HG03558 (cell line): Measurements from ENCODE around the gene NSFL1C.

Source experiments
- ATAC-seq: cut with Tn5 transposase; IDR thresholded peaks from one replicate; pipeline ENCODE4 v1.9.1; 2021; ENCODE audit warnings: moderate number of reproducible peaks; ENCODE audit not compliant: unreplicated experiment; ENCODE audit errors: extremely low read depth

Gene NSFL1C

DNA sequence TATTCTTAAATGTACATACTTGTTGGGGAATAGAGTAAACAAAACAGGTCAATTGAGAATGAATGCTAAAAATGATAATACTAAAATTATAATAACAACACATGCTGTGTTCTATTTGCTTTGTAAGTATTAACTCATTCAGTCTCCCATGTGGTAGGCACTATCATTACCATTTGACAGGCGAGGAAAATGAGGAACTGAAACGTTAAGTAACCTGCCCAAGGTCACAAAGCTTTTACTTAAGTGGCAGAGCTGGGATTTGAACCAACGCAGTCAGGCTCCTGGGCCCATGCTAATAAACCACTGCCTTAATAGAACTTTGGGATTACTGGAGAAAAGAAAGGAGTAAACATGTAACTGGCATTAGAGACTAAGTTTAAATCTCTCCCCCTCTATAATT is 3.8 kb downstream of the NSFL1C start:
- no peak for ATAC-seq

DNA sequence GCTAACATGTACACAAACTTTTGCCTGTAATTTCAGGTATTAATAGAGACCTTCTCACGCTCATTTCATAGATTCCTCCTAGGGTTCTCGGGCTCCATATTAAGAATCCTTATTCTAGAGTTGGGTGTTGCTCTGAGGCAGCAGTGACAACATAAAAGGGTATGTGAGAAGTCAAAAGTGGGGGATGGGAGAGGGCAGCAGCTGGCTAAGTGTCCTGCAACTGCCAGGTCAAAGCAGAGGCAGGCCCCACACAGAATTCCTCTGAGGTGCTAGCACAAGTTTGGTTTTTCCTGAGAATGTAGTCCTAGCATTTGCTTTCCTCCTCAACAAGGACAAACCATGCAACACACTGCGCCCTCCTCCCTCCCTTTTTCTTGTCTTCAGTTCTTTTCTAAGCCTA is 4.6 kb downstream of the NSFL1C start:
- no peak for ATAC-seq

DNA sequence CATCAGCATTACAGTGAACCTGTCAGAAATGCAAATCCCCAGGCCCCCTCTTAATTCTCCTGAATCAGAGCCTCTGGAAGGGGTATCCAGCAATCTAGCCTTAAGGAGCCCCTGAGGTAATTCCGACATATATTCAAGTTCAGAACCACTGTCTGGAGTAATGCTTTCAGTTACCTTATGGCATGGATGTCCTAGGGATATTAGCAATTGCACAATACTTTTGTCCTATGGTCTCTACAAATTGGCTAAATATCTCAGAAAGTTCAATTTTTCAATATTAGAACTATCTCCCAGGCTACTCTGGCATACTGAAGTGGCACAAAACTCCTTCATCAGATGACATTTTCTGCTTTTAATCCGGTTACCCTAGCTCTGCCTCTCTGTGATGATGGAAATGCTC is 6.4 kb downstream of the NSFL1C start:
- no peak for ATAC-seq

DNA sequence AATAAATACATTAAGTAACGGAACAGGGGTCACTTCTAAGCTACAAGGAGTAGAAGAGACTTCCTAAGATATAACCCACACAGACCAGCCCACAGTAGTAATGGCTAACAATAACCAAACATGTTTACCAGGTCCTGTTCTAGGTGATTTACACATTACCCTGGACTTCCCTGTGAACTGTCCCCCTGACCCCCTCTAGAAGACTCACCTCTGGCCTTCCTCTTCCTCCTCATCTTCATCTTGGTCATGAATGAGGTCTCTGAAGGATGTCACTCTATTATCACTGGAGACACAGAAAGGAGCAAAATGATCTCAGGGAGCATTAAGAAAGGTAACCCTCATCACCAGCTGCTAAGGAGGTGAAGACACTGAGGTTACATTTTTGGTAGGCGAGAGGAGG is 8.7 kb downstream of the NSFL1C start:
- ATAC-seq, result no peak

DNA sequence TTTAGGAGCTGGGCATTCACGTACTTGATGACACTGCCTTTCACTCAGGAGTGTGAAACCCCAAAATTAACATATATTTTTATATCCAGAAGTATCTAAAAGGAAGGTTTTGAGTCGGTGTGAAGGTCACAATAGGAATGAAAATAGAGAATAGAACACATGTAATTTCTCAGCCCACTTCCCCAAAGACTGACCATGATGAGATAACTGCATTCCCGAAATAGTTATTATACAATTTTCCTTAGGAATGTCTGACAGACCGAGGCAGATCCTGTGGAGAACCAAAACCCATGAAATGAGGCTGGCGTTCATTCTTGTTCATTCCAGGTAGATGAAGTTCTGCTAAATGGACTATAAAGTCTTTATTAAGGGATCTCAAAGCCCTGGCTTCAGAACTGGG is 10.3 kb downstream of the NSFL1C start:
- ATAC-seq, result no peak

DNA sequence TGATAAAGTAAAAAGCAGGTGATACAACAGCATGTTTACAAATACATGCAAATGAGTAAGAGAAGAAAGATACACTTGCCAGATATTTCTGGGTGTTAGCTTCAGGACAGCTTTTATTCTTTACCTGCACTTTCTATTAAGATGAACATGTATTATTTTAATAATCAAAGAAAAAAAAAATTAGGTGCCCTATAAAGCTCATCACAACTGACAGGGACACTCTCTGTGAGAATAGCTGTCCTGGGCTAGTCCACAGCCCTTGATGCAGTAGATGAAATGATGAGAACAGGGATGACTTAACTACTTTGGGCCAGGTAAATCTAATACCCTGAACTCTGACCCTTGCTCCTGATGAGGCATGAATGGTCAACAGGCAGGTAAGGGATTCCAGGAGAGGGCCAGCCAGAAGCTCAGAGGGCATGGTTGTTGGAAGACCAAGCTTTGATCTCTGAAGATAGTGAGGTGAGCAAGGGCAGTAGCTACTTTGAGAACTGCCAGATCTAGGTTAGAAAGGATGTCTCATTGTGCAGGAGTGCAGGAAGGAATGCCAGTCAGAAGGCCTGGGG is 15.6 kb downstream of the NSFL1C start:
- no peak for ATAC-seq

DNA sequence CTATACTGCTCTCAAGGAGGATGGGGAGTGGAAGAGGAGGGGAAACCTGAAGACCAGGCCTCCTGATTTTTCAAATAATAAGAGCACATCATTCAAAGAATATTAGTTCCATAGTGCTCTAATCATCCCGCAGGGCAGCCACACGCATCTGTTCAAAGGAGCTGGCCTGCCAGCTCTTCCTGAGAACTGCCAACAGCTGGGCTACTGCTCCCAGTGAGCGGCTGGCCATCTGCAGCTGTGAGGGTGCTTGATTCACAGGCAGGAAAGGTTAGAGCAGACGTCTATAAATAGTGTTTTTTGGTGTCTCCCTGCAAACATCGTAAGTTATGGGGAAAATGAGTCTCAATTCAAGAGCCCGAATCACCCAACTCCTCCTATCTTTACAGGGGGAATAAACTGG is 17.3 kb downstream of the NSFL1C start:
- ATAC-seq, result no peak

DNA sequence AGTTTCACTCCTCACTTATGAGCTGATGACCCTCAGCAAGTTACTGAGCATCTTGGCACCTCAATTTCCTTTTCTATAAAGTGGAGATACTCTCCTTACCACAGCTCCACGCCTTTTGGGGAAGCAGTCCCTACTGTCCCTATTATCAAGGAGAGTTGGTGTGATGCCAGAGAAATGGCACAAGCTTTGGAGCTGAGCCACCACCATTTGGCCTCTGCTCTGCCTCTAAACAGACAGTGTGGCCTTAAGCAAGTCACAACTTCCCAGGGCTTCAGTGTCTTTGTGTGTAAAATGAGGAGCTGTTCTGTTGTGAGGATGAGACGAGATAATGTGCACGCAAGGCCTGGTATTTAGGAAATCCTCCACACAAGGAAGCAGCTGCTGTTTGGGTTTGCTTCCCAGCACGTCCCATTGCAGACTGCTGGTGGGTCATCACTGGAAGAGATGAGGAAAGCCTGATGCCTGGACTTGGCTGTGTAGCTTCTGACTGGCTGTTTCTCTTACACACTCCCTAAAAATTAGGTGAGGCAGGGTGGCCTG is 18.5 kb downstream of the NSFL1C start:
- no peak for ATAC-seq

DNA sequence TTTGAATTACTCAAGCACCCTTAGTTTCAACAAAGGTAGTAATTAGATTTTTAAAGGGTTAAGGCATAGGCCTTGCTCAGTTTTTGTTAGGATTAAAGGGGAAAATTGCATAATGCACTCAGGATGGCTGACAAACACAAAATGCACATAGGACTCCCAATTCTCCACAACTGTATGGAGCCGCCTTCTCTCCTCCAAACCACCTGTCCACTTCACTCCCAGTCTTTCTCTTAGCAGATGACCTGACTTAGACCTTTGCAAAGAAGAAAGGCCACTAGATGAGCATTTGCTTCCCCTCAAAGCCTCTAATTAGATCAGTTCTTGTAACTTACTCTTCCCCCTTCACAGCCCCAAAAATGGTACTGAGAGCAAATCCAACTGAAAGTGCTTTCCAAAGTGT is 20.1 kb downstream of the NSFL1C start:
- ATAC-seq, result no peak

DNA sequence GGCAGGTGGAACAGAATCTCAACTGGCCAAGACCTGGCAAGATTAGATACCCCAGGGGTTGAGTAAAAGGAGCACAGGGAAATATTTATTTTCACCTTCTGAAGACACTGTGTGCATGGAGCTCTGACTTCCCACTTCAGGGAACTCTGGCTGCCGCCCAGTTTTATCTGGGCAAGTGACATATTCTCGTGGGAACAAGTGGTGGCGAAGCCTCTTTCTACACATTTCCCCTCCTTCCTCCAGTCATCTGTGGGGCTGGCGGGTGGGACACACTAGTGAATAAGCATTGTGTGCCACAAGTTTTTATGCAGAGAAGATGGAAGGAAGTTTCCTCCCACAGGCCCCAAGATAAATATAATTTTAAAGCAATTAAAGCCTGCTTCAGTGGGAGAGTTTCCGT is 23.6 kb downstream of the NSFL1C start:
- no peak for ATAC-seq

DNA sequence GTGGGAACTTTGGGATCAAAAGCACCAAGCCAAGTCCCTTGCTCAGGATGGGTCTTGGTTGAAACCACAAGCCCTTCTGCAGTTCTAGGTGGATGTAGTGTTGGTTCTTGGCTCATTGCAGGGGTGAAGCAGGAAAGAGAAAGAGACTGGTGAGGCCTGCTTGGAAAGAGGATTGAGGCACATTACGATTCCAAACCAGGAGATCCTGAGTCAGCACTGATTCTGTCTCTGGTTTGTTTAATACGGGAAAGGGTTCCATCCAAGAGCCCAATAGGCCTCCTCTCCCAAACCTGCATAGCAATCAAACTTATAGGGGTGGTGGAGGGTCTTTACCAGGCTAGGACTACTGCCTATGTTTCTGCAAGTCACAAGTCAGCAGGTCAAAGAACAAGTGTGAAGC is 24.3 kb downstream of the NSFL1C start:
- no peak for ATAC-seq

DNA sequence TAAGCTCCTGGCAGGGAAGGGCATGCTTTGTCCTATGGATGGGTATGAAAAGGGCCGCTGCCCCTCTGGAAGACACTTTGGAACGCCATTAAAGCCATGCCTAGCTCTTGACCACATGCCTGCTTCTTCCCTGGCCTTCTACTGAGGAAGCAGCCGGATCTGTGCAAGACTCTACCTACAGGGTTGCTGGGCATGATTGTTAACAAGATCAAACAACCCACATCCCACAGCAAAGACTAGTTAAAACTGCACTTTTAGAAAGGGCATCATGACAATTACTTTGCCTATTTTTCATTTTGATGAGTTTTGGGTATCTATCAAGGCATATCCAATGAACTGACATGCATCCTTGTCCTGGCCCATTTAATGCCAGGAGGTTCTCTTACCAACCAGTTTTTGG is 25.5 kb downstream of the NSFL1C start:
- ATAC-seq, result no peak

DNA sequence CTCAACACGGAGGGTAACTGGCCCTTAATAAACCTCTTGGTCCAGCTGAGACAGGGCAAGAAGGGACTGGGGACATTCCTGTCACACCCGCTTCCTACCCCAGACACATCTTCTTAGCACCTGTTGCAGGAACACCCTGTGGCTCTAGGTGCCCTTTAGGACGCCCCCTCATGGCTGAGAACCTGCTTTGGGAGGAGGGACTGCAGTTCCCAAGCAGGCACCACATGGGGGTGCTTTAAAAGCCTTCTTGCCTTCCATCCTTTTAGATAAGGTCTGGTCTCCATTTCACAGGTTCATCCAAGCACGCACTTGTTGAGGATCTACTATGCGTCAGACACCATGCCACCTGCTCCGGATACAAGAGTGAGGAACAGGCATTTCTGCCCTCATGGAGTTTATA is 26.6 kb downstream of the NSFL1C start:
- ATAC-seq, result no peak

DNA sequence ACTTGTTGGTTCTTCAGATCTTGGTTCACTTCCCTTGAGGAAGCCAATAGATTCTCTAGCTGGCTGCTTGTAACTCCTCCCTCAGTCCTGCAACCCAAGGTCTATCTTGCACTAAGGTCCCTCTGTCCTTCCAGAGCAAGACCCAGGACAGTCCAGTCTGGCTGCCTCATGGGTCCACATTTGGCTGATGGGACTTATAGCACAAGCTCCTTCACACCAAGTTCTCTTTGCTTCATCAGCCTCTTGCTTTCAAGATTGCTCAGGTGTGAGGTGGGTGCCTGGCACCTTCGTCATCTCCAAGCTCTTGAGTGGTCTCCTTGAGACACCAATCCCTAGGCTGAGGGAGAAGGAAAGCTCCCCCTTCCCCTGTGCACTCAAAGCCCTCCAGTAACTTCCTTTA is 28.3 kb downstream of the NSFL1C start:
- no peak for ATAC-seq

DNA sequence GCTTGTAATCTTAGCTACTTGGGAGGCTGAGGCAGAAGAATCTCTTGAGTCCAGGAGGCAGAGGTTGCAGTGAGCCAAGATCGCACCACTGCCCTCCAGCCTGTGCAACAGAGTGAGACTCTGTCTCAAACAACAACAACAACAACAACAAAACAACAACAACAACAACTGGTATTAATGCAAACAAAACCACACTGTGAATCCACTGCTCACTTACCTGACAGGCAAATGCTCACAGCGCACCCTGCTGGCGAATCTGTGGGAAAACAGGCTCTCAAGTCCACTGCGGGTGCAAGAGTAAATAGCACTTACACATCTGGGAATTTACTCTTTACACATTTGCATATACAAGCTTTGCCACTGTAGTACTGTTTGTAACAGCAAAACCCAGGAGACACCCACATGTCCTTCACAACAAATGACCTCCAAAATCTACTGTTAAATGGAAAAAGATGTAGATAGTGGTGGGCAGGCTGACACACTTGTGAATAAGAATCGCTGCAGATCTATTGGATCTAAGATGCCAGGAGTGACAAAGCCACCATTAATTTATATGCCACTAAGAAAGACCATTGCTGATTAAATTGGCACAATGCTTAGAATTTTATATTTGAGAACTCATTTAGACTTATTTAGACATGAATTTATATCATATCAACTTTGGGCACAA is 29.3 kb downstream of the NSFL1C start:
- no peak for ATAC-seq

DNA sequence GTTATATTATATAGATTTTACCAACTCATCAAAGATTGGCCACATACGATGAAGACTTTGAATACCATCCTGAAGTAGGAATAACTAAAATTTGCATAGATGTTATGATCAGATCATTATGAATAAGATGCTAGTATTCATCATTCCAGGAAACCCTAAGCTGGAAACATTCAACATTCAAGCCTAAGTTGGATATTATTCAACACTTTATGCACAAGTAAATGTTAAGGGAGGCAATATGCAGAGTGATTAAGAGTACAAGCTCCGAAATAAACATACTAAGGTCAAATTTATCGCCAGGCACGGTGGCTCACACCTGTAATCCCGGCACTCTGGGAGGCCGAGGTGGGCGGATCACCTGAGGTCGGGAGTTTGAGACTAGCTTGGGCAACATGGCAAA is 30.4 kb downstream of the NSFL1C start:
- no peak for ATAC-seq

DNA sequence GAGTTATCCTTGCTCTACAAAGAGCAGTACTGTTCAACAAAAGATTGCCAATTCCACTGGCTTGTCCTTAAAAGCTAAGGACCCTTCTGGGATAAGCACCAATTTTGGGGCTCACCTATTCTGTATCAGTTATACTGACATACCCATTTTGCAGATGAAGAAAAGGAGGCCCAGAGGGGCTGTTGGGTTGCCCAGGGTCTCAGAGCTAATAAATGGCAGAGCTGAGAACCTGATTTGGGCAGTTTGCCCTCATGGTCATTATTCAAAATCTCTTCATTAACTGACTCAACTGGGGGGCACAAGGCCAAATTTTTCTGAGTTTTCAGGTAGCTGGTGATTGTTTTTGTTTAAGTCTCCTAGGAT is 31.3 kb downstream of the NSFL1C start:
- no peak for ATAC-seq

DNA sequence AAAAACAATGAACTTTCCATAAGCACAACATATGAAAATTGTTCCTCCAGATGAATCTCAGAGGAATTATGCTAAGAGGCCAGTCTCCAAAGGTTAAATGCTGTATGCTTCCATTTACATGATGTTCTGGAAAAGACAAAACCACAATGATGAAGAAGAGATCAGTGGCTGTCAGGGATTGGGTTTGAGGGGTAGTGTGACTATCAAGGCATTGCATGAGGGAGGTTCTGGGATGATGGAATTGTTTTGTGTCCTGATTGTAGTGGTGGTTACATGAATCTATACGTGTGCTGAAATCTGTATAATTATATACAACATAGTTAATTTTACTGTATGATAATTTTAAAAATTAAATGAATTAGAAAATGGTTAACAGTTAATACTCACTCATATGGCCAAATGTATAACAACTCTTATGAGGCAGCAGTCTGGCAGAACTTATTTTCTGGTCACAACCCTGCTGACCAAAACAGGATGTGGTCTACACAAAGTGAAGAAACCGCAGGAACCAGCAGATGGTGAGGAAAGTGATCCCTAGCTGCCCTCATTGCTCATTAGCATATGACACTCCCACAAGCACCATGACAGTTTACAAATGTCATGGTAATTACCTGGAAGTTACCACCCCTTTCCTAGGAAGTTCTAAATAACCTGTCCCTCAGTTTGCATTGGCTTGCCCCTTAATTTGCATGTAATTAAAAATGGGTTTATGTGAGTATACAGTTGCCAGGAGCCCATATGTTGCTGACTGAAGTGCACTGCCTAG is 31.9 kb downstream of the NSFL1C start:
- peak; percentile 75 for ATAC-seq

DNA sequence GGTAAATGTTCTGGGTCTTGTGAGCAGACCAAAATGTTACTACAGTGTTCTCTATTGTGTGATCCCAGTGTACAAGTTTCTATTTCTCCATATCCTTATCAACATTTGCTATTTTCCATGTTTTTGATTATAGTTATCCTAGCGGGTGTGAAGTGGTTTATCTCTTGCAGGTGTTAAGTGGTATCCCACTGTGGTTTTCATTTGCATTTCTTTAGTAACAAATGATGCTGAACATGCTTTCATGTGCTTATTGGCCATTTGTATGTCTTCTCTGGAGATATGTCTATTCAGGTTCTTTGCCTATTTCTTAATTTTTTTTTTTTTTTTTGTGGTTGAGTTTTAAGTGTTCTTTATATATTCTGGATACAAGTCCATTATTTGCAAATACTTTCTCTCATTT is 35.5 kb downstream of the NSFL1C start:
- no peak for ATAC-seq

DNA sequence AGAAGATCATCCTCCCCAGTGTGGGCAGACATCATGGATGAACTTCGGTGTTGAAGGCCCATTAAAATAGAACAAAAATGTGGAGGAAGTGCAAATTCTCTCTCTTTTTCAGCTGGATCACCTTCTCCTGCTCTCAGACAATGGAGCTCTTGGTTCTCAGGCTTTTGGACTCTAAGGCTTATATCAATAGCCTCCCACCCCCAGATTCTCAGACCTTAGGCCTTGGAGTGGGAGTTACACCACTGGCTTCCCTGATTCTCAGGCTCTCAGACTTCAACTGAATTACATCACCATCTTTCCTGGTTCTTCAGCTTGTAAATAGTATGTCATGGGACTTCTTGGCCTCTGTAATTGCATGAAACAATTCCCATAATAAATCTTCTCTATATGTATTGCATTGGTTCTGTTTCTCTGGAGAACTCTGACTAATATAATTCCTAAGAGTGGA is 36.6 kb downstream of the NSFL1C start:
- no peak for ATAC-seq

DNA sequence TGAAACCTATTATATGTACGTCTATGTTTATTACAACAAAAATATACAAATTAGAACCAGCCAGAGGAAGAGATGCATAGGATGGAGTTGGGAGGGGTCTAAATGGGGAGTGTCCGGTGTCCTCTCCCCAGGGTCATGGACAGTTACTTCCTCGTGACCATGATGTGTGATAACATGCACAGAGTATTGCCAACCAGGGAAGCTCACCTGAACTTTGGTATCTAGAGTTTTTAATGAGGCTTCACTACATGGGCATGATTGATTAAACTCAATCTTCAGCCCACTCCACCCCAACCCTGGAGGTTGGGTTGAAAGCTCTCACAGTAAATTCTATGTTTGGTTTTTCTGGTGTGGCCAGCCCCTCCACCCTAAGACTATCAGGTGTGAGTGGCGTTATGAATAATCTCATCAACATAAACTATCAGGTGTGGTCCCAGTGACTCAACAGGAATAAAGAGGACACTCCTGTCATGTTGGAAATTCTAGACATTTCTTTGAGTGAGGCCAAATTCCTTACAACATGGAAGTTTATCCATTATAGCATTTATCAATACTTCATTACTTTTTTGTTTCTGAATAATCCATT is 37.4 kb downstream of the NSFL1C start:
- no peak for ATAC-seq
